NCI-H510A treated with DMSO at 0.1 percent for 48 hours (cell line): ENCODE results near the gene OBP2A.

Experiments
- DNase-seq: peaks from one replicate; lab custom pipeline; 2025; lab: John Stamatoyannopoulos, UW

OBP2A gene

DNA sequence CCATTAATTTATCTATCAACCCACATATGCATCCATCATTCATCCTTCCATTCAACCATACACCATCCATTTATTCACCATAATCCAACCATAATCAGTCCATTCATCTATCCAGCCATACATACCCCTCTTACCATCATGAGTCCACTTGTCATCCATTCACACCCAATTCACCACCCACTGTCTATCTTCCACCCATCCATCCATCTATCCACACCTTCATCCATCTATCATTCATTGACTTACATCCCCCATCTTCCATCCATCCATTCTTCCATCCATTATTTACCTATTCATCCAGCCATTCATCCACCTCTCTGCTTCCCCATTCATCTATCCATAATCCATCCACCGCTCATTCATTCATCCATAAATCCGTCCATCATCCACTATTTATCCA is 33.4 kb downstream of the OBP2A start:
- DNase-seq: no peak

DNA sequence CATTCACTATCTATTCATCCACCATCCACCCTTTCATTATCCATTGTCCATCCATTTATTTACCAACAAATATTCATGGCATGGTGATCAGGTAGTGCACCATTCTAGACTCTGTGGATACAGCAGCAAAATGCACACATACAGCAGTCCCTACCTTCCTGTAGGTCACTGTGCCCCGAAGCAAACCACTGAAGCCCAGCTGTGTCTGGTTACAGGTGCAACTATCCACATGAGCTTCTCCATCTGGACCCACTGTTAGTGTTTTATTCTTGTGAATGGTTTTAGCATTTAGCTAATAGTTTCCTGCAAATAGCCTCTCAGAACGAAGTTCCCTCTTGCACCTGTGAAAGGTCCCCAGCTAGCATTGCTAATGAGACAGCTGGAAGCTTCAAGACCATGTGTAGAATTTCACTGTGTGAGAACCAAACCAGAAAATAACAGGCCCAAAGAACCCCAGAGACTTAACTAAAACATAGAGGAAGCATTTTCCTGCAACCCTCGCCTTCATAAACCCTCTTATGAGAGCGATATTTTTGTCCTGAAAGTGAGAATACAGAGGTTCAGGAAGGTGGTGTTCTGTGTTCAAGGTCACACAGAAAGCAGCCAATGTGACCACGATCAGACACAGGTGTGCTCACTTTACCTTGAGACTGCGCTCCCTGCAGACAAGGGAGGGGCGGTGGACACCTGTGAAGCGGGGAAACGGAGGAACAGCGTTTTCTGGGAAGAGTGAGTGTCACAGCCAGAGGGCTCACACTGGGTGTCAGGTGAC is 34.1 kb downstream of the OBP2A start:
- DNase-seq: no peak

DNA sequence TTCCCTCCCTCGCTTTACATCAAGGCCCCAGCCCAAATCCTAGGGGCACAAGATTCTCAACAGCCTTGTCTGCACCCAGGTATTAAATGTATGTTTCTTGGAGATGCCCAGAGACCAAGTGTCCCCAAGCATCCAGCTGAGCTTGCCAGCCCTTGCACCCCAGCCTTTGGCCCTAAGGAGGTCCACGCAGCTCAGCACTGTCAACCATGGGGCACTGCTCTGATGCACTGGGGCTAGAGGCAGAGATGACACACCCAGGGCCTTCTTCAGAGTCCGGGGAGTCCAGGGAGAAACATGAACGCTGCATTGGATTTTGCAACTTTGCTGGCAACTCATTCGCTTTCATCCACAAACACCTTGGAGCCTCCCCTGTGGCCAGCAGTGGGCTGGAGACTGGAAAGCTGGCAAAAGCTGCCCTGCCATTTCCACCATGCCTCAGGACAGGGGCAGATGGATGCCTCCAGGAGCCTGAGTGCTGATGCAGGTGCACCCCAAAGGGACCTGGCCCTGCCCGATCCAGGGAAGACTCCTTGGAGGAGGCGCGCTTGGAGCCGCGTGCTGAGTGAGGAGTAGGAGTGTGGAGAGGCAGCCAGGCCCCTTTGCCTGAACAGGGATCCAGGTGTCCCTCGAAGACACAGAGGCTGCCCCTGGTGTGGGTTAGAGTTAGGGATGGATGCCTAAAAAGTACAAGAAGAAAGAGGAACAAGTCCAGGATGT is 34.9 kb downstream of the OBP2A start:
- DNase-seq: no peak

DNA sequence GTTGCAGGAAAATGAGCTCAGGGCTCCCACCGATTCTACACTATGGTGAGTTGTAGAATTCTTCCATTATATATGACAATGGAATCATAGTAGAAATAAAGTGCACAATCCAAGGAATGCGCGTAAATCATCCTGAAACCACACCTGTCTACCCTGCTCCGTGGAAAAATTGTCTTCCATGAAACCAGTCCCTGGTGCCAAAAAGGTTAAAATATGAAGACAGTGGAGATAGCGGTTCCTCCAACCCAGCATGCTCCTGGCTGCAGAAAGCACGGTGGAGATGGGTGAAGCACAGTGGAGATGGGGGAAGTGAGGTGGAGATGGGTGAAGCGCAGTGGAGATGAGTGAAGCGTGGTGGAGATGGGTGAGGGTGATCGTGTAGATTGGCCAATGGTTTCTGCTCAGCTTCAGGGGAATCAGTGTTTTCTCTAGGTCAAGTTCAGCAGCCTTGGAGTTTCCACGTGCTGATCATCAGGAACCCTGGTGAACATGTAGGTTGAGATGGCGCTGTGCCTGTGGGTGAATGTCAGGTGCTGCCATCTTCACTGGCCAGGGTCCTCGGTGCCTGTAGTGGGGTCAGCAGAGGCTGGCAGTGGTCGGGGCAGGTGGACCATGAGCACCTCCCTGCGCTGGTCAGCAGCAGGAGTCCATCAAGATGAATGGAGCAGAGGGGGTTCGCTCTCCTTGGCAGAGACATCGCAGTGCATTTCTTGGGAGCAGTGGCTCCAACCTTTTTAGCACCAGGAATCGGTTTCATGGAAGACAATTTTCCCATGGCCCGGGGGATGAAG is 35.9 kb downstream of the OBP2A start:
- DNase-seq: no peak

DNA sequence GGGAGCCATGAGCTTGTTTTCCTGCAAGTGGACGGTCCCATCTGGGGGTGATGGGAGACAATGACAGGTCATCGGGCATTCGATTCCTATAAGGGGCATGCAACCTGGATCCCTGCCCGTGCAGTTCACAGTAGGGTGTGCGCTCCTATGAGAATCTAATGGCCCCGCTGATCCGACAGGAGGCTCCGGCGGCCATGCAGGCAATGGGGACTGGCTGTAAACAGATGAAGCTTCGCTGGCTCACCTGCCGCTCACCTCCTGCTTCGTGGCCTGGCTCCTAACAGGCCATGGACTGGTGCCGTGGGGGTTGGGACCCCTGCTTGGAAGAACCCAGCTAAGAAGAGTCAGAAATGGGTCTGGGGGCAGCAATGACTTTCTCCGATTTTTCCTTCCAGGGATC is 36.6 kb downstream of the OBP2A start:
- DNase-seq: no peak

DNA sequence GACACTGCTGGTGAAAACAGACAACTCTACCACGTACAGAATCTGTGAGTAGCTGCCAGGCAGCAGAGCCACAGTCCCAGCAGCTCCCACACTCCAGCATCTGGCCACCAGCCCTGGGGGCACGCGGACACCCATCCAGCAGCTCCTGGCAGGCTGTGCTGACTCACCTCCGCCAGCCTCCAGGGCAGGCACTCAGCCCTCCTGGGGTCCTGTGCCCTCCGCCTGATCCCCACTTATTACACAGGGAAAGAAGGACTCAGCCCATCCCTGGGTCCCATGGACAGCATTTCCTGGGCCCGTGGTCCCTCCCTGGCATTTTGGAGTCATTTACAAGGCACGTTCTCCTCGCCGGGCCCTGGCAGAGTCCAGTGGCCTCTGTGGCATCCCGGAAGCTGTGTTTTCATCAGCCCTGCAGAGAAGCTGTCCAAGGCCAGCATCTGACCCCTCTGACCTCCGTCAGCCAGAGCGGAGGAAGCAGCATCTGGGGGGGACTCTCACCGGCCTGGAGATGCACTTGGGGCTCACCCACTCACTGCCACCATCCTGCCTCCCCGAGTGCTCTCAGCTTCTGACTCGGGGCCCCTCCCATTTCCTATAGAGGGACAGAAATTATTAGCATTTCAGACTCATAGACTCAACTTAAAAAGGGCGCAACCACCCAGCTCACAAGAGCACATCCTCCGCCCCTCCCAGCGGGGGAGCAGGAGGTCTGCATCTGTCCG is 37.2 kb downstream of the OBP2A start:
- DNase-seq: no peak

DNA sequence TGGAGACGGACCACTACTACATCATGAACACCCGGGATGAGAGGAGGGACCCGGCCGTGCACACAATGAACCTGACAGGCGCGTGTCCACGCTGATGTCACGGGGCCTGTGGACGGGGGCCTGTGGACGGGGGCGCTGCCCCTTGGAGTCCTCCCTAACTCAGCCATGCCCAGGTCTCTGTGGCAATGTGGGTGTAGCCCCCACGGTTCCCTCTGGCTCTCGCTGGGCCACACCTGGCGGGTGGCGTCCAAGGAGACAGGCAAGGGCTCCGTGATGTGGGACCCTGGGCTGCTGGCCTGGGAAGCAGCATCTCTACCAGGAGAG is 37.7 kb downstream of the OBP2A start:
- no peak for DNase-seq

DNA sequence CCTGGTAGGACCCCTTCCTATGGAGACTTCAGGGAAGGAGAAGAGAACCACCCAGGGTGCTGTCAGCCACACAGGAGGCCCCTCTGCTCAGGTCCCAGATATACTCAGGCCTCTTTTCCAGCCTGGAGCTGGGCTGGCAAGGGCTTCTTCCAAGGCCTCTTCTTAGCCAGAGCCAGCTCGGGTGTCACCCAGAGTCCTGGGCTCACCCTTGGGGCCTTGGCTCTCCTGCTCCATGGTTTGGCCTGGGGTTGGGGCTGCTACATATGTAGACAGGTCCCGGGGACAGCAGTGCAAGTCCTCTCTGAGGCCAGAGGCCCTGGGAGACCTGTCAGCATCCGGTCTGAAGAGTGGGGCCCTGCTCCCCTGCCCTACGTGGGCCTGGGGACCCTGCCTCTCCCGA is 38.4 kb downstream of the OBP2A start:
- DNase-seq: no peak

DNA sequence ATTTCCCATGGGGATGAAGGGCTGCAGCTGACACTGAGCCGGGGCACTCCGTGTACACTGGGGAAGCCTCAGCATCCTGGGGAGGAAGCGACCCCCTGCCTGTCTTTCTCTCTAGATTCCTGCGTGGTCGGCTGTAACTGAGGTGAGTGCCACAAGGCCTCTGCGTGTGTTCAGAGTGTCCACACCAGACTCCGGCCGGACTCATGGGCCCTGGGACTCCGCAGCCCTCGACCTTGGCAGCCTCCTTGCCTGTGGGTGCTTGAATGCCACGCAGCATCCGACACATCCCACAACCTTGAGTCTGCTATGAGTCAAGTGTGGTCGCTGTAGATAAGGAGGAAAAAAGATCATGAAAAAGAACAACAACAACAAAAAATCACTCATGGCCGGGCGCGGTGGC is 39.0 kb downstream of the OBP2A start:
- no peak for DNase-seq

DNA sequence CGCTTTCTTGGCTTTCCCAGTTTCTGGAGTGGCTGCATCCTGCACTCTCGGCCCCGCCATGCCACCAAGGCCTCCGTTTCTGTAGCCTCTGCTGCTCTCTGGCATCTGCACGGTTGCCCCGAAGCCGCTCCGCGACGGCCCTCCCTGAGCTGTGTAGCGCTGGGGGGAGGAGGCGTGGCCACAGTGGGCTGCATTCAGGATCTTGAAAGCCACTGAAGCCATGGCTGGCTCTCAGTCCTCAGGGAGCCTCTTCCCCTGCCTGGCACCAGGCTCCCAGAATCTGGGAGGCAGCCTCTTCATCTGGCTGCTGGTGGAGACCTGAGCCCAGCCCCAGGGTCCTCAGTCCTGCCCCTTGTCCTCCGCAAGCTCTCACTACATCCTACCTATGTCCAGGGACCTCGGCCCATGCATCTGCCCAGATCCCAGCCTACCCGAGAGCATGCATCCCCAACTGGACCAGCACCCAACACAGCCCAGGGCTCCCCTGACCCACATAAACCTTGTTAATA is 40.7 kb downstream of the OBP2A start:
- no peak for DNase-seq

DNA sequence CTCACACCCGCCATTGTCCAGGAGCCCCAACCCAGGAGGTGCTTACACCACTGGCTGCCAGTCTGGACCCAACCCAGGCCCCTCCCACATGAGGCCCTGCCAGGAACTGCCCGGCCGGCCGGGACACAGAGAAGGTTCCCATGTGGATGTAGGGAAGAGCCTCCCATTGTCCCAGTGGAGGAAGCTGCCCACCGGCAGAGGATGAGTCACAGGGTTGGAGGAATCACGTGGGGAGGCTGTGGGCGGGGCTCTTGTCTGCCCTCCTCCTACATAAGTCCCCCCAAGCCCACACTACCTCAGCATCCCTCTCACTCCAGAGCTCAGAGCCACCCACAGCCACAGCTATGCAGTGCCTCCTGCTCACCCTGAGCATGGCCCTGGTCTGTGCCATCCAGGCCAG is 41.7 kb downstream of the OBP2A start:
- DNase-seq: no peak

DNA sequence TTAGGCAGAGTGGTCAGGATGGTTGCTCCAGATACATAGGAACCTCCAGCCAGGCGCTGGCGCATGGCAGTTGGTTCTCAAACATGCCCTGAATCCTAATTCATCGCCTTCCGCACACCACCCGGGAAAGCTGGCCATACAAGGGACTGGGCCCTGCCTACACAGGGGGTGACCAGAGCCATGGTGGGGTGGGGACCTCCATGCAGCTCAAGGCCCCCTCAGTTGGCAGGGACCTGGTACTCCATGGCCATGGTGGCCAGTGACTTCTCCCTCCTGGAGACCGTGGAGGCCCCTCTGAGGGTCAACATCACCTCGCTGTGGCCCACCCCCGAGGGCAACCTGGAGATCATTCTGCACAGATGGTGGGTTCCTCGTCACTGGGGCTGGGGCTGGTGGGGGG is 42.4 kb downstream of the OBP2A start:
- DNase-seq: no peak

DNA sequence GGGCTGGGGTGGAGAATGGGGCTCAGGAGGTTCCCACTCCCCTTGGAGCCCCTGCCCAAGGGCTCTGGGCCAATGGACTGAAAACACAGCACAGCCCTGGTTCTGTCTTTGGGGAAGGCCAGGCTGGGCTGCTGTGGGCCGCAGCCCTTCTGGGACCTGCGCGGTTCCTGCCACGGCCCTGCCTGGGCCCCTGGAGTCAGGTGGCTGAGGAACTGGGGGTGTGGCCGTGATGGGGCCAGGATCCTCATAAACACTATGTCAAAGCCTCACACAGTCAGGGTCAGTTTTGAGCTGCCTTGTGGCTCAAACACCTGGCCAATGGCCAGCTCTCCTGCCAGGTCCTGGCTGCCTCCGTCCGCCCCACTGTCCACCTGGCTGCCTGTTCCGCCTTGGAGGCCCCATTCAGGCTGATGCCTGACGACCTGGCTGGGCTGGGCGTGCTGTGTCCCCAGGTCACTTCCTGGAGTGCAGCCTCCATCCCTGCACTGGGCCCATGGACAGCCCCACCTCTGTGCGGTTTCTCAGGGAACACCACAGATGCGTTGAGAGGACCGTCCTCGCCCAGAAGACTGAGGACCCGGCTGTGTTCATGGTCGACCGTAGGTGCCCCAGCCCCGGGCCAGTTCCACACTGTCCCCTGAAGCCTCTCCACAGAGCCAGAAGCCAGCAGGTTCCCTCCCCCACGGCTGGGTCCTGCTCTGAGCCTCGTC is 43.1 kb downstream of the OBP2A start:
- no peak for DNase-seq

DNA sequence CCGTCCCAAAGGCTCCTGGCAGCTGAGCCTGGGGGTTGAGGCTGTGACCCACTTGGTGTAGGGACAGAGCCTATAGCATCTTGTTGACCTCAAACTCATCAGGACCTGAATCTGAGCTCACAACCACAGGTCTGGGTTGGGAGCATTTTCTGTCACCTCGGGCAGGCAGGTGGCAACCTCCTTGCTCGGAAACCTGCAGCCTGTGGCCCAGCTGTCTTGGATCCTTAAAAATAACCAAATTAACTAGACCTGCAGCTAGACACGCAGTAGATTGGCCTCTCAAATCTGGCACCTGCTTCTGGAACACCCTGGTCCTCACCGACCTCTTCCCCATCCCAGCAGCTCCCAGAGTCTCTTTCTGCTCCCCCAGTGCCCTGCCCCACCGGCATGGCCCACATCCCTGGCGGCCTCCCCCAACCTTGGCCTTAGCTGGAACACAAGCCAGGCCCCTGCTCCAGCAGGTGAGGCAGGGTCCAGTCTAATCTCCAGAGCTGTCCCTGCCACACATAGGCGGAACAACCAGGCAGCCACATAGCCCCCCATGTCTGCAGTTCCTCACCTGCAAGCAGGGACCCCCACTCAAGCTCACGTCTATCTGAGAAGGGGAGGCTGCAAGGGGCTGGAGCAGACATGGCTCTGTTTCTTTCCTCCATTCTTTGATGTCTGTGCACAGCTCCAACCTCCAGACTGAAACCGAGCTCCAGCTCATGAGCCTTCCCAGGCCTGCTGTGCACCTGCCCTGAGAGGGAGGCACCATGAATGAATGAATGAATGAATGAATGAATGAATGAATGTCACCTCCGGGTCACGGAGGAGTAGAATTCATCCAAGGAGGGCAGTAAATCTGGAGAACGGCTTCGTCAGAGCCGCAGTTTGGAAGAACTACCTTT is 43.9 kb downstream of the OBP2A start:
- no peak for DNase-seq

DNA sequence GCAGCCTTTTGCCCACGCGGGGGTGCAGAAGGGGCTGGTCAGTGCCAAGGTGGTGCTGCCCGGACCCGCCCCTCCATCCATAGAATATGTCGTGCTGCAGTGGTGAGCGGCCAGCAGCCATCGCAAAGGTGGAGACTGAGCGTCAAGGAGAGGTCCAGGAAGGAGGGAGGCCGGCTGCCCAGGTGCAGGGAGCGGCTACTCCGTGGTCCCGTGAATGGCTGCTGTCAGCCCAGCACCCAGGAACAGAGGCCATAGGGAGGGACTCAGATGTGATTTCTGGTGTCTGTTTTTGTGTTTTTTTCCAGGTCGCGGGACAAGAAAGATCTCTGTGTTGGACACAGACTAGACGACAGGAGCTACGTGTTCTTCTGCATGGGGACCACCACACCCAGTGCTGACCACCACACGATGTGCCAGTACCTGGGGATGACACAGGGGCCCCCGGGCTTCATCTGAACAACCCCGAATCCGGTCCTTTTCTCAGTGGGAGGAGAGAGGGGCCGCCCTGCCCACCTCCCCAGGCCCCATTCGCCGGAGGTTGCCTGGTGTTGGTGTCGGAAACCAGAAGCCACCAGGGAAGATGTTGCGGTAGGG is 44.7 kb downstream of the OBP2A start:
- DNase-seq: no peak

DNA sequence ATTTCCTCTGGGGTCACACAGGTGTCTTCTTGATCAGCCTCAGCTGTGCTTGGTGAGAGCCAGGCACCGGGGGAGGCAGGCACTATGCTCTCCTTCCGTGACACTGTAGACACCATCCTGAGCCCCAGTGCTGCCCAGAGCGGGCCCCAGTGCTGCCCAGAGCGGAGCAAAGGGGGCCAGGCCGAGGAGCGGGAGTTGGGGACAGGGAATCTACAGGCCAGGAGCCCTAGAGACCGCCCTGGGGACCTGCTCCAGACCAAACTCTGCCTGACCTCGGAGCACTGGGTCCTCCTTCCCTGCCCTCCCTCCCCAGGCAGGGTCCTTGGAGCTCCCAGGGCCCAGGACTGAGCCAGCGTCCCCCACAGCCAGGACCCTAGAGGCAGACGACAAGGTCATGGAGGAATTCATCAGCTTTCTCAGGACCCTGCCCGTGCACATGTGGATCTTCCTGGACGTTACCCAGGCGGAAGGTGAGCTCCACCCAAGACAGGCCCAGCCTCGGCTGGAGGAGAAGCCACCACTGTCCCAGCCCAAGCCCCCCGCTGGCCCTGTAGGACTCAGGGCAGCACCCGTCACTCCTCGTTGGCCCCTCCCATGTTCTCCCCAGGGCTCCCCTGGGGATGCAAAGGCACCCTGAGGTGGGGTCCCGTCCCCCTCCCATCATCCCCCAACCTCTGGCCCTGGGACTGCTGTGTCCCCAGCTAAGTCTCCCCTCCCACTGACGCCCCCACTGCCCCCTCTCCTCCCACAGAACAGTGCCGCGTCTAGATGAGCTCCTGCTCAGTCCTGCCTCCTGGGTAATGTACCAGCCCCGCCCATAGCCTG is 45.8 kb downstream of the OBP2A start:
- no peak for DNase-seq

DNA sequence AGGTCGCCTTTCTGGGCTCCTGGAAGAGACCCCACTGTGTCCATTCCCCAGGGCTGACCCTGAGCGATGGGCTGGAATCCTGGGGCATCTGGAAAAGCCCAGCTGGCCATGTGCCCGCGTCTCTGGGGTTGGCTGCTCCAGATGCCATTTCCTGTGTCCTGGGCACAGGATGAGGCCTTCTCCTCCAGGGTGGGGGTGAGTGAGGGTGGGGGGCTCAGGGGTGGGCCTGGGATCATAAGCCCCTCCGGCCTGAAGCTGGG is 46.3 kb downstream of the OBP2A start:
- DNase-seq: no peak

DNA sequence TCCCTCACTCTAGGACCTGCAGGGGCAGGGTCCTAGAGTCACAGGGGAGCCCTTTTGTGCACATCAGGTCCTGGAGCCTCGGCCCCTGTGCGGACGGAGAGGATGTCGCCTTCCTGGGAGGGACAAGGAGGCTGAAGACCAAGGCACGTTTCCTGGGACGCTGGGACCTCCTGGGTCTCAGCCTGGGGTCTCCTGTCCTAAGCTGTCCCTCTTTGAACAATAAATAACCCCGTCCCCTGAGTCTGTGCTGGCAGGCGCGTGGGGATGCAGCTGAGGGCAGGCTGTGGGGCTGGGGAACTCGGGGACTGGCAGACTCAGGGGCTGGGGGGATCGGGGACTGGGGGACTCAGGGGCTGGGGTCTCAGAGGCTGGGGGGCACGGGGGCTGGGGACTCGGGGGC is 46.7 kb downstream of the OBP2A start:
- no peak for DNase-seq

DNA sequence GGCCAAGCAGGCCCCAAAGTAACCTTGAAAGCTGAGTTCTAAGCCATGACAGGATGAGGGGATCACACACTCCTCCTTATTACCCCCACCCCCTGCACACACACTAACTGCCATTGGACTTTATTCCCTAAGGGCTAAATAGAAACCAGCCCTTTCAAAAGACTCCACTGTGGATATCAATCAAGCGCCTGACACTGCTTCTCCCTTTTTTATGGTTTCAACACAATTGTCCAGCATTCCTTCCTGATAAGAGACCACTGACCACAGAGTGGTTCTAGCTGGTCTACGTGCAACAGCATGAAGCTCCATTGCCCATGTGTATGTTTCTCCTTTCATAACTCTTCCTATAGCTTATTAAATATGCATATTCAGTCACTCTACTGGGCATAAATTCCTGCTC is 50.3 kb downstream of the OBP2A start:
- DNase-seq: no peak
